IMR-90 (cell line): ENCODE measurements around the gene ANKMY2.
"Not testable (repeated sequence)": the region's sequence is repeated elsewhere in the genome, so short reads cannot be mapped to it uniquely, and the experiment has no call there.

Experiments
- CEBPB ChIP-seq: IDR thresholded peaks from 2 replicates; pipeline ENCODE4 v1.6.1; 2012; ENCODE audit warnings: low read depth, low read length, improper control_type of control experiment
- CHD1 ChIP-seq: IDR thresholded peaks from 2 replicates; pipeline ENCODE4 v1.6.1; 2012; ENCODE audit warnings: low read depth, low read length, improper control_type of control experiment
- POLR2A ChIP-seq: IDR thresholded peaks from 2 replicates; pipeline ENCODE4 v1.6.1; 2012; ENCODE audit warnings: mild to moderate bottlenecking, low read depth, low read length

DNA sequence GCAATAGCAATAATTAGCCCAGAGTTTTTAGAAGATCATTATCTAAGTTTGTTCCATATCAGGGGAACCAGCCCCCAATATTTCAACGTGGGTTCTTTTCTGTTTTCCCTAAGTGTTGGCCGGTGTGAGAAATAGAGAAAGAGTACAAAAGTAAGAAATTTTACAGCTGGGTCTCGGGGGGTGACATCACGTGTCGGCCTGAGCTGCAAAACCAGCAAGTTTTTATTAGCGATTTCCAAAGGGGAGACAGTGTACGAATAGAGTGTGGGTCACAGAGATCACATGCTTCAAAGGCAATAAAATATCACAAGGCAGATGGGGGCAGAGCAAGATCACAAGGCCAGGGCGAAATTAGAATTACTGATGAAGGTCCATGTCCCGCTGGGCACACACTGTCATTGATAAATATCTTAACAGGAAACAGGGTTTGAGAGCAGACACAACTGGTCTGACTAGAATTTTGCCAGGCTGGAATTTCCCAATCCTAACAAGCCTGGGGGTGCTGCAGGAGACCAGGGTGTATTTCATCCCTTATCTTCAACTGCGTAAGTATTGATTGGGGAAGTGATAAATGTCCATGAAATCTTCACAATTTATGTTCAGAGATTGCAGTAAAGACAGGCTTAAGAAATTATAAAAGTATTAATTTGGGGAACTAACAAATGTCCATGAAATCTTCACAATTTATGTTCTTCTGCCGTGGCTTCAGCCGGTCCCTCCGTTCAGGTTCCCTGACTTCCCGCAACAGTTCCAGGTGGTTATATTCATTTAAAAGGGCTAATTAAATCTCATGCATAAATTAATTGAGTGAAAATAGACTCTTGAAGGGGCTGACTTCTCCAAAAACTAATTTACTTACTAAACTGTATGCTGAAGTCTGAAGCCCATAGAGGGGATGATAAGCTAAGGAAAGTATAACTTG is 33.4 kb upstream of the ANKMY2 start:
- not testable (repeated sequence) for TF ChIP-seq POLR2A, CHD1, CEBPB
